Hepatocyte (in vitro differentiated cells): ENCODE data around the gene ATOH8. TPM values are rescaled to one million over a fixed set of nuclear protein-coding genes. Genes with fewer than 3 reads are reported as not detected.

Source experiments
- DNase-seq: peaks from one replicate; pipeline ENCODE4 v3.0.0-alpha.2; 2016; ENCODE audit warnings: low spot score
- H2AFZ ChIP-seq: fragments of 200-600 bp; sonication (generic); 2 replicates; pipeline ENCODE4 v1.6.0; 2016; ENCODE audit warnings: antibody characterized with exemption, mild to moderate bottlenecking
- H3K27ac ChIP-seq: fragments of 200-600 bp; sonication (generic); 2 replicates; pipeline ENCODE4 v1.5.1; 2016; ENCODE audit warnings: mild to moderate bottlenecking
- H3K27me3 ChIP-seq: fragments of 200-600 bp; sonication (generic); 2 replicates; pipeline ENCODE4 v1.6.1; 2016
- H3K36me3 ChIP-seq: fragments of 200-600 bp; sonication (generic); replicated peaks from 2 replicates; pipeline ENCODE4 v1.5.1; 2016; ENCODE audit warnings: low read depth; ENCODE audit not compliant: insufficient read depth
- H3K4me1 ChIP-seq: fragments of 200-600 bp; sonication (generic); 2 replicates; pipeline ENCODE4 v1.5.1; 2016; ENCODE audit warnings: mild to moderate bottlenecking, moderate library complexity; ENCODE audit not compliant: insufficient read depth
- H3K4me2 ChIP-seq: fragments of 200-600 bp; sonication (generic); 2 replicates; pipeline ENCODE4 v1.6.0; 2016
- H3K4me3 ChIP-seq: fragments of 200-600 bp; sonication (generic); 2 replicates; pipeline ENCODE4 v1.5.1; 2016; ENCODE audit warnings: mild to moderate bottlenecking
- H3K79me2 ChIP-seq: fragments of 200-600 bp; sonication (generic); 2 replicates; pipeline ENCODE4 v1.6.0; 2017; ENCODE audit warnings: mild to moderate bottlenecking
- H3K9me2 ChIP-seq: fragments of 200-600 bp; sonication (generic); replicated peaks from 2 replicates; pipeline ENCODE4 v1.6.0; 2017; ENCODE audit warnings: mild to moderate bottlenecking; ENCODE audit not compliant: insufficient read depth
- H3K9me3 ChIP-seq: fragments of 200-600 bp; sonication (generic); 2 replicates; pipeline ENCODE4 v1.5.1; 2016; ENCODE audit warnings: low read depth, mild to moderate bottlenecking
- H4K20me1 ChIP-seq: fragments of 200-600 bp; sonication (generic); 2 replicates; pipeline ENCODE4 v1.6.0; 2016; ENCODE audit warnings: mild to moderate bottlenecking; ENCODE audit not compliant: insufficient read depth, poor library complexity, severe bottlenecking
- CTCF ChIP-seq: fragments of 200-600 bp; sonication (generic); IDR thresholded peaks from 2 replicates; pipeline ENCODE4 v1.5.1; 2016; ENCODE audit warnings: antibody characterized with exemption, mild to moderate bottlenecking; ENCODE audit not compliant: poor library complexity
- EZH2 ChIP-seq: fragments of 200-600 bp; sonication (generic); IDR thresholded peaks from 2 replicates; pipeline ENCODE4 v1.6.1; 2016; ENCODE audit warnings: antibody characterized with exemption, mild to moderate bottlenecking, borderline replicate concordance
- EZH2phosphoT487 ChIP-seq: fragments of 200-600 bp; sonication (generic); IDR thresholded peaks from one replicate; pipeline ENCODE4 v1.6.1; 2018; ENCODE audit warnings: antibody characterized with exemption, mild to moderate bottlenecking, low read depth, moderate library complexity; ENCODE audit not compliant: unreplicated experiment, severe bottlenecking
- WGBS: methylation state at CpG from one replicate; pipeline ENCODE4 v1.1.6; 2016; ENCODE audit warnings: low lambda C conversion rate; ENCODE audit errors: missing lambda C conversion rate; 5-methylcytosine and 5-hydroxymethylcytosine counted together
- polyA plus RNA-seq: library from polyadenylated mRNA; unstranded; fragments of >200 nt; fragmentation: Nextera tagmentation; extraction: Ambion mirVana; gene quantifications from 2 replicates; pipeline ENCODE4 v1.2.1, GENCODE V29; 2016
- total RNA-seq: library from RNA; depleted of rRNA; stranded (reverse); fragments of >200 nt; gene quantifications from 2 replicates; pipeline ENCODE4 v1.2.3, GENCODE V29; 2014

The ATOH8 gene
- total and polyA plus RNA-seq, 2 experiments from 2014 or later: 1.3 to 2.0 TPM

- DNase-seq: peak; percentile 75
- H3K4me1 ChIP-seq: no peaks in the 10 kb centered on the region
- no peak overlapping the region for H2AFZ ChIP-seq
- no peaks in the 10 kb centered on the region for H3K9me2 ChIP-seq
- H3K79me2 ChIP-seq: no peaks in the 10 kb centered on the region
- H4K20me1 ChIP-seq: no peaks in the 10 kb centered on the region
- peak overlapping the region; percentile 68 for H3K27ac ChIP-seq
- no peak overlapping the region for H3K4me2 ChIP-seq
- H3K27me3 ChIP-seq: no peaks in the 10 kb centered on the region
- H3K4me3 ChIP-seq: no peak overlapping the region
- no peaks in the 10 kb centered on the region for H3K36me3 ChIP-seq
- TF ChIP-seq EZH2: no peak
- TF ChIP-seq EZH2phosphoT487: no peak
- no peak for TF ChIP-seq CTCF
- WGBS: 85% methylated on average over 2 of the region's 2 CpGs
- no peaks in the 10 kb centered on the region for H3K9me3 ChIP-seq
Observed at GRCh38 chr2:85705680-85706039, 48.1 kb upstream of the ATOH8 start.

- no peaks in the 10 kb centered on the region for H3K9me2 ChIP-seq
- no peaks in the 10 kb centered on the region for H3K9me3 ChIP-seq
- H2AFZ ChIP-seq: no peak overlapping the region
- peak overlapping the region; percentile 68 for H3K27ac ChIP-seq
- no peaks in the 10 kb centered on the region for H3K4me1 ChIP-seq
- H3K27me3 ChIP-seq: no peaks in the 10 kb centered on the region
- DNase-seq: no peak
- H3K4me2 ChIP-seq: no peak overlapping the region
- H3K79me2 ChIP-seq: no peaks in the 10 kb centered on the region
- H4K20me1 ChIP-seq: no peaks in the 10 kb centered on the region
- no peaks in the 10 kb centered on the region for H3K36me3 ChIP-seq
- H3K4me3 ChIP-seq: no peak overlapping the region
- TF ChIP-seq EZH2 (no peak), EZH2phosphoT487 (no peak), CTCF (no peak)
- 86% methylated on average over 6 of the region's 6 CpGs for WGBS
Observed at GRCh38 chr2:85706063-85706462, 47.7 kb upstream of the ATOH8 start.

- no peak for DNase-seq
- Histone ChIP-seq H3K79me2 (no peaks in the 10 kb centered on the region), H3K36me3 (no peaks in the 10 kb centered on the region), H3K9me3 (no peaks in the 10 kb centered on the region), H3K4me1 (no peaks in the 10 kb centered on the region), H3K27ac (no peak overlapping the region), H2AFZ (no peak overlapping the region), H3K4me2 (no peak overlapping the region), H3K9me2 (no peaks in the 10 kb centered on the region), H4K20me1 (no peaks in the 10 kb centered on the region), H3K4me3 (no peak overlapping the region), H3K27me3 (no peaks in the 10 kb centered on the region)
- WGBS: 91% methylated on average over 10 of the region's 10 CpGs
- TF ChIP-seq CTCF: no peak
- no peak for TF ChIP-seq EZH2phosphoT487
- no peak for TF ChIP-seq EZH2
Observed at GRCh38 chr2:85706599-85707296, 47.0 kb upstream of the ATOH8 start.
